ENCODE measurements around the gene GDF7. TPM values are rescaled to one million over a fixed set of nuclear protein-coding genes. Genes with fewer than 3 reads are reported as not detected.
"Not testable (repeated sequence)": the region's sequence is repeated elsewhere in the genome, so short reads cannot be mapped to it uniquely, and the experiment has no call there.

The GDF7 gene
- total RNA-seq, 1 donor from 2014 or later: 0.04 TPM

DNA sequence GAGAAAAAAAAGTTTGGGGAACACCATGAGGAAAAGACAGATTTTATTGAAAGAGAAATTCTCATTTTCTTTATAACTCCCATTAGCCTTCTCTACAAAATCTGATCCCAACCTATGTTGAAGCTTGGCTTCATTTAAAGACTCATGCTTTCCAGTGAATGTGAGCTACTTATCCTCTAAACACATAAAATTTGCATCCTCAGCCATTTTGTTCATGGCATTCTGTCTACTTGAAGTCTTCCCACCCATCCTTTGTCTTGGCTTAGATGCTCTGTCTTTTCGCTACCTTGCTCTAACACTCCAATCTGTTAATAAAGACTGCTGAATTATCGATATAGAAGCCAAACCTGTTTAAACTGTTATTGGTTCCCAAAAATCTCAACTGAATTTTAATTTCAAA, 39.3 kb downstream of the GDF7 start:
- Histone ChIP-seq H3K4me3 (ENCODE audit: low read depth, low read length) (no peak overlapping the region), H3K36me3 (ENCODE audit: control insufficient read depth, insufficient read depth, low read length) (no peaks in the 10 kb centered on the region), H3K27me3 (ENCODE audit: control insufficient read depth, insufficient read depth, low read length) (no peaks in the 10 kb centered on the region)
- no peak for DNase-seq (ENCODE audit: low read depth)
- TF ChIP-seq, protein P1, sequence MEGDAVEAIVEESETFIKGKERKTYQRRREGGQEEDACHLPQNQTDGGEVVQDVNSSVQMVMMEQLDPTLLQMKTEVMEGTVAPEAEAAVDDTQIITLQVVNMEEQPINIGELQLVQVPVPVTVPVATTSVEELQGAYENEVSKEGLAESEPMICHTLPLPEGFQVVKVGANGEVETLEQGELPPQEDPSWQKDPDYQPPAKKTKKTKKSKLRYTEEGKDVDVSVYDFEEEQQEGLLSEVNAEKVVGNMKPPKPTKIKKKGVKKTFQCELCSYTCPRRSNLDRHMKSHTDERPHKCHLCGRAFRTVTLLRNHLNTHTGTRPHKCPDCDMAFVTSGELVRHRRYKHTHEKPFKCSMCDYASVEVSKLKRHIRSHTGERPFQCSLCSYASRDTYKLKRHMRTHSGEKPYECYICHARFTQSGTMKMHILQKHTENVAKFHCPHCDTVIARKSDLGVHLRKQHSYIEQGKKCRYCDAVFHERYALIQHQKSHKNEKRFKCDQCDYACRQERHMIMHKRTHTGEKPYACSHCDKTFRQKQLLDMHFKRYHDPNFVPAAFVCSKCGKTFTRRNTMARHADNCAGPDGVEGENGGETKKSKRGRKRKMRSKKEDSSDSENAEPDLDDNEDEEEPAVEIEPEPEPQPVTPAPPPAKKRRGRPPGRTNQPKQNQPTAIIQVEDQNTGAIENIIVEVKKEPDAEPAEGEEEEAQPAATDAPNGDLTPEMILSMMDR (IDR thresholded peaks at IDR 0.05; ENCODE audit: insufficient read depth, low read length, poor library complexity, severe bottlenecking): no peak

DNA sequence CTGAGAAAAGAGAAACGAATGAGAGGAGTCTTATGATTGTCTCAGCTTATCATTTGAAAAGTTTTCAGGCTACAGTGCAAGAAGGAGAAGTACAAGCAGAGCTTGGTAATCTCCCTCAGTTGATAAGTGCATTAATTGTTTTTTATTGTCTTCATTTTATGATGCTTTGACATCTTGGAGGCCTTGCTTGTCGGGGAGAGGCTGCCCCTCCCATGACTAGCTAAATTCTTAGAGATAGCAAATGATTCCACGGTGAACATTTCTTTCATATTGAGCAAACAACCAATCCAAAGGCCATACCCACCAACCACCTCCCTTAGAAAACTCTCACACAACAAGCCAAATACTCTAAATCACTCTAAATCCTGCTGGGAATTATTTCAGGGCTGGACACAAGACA, 39.8 kb downstream of the GDF7 start:
- TF ChIP-seq, protein P1 (IDR thresholded peaks at IDR 0.05; ENCODE audit: insufficient read depth, low read length, poor library complexity, severe bottlenecking): no peak
- DNase-seq (ENCODE audit: low read depth): no peak
- Histone ChIP-seq H3K27me3 (ENCODE audit: control insufficient read depth, insufficient read depth, low read length) (no peaks in the 10 kb centered on the region), H3K4me3 (ENCODE audit: low read depth, low read length) (no peak overlapping the region), H3K36me3 (ENCODE audit: control insufficient read depth, insufficient read depth, low read length) (no peaks in the 10 kb centered on the region)

GRCh38 chr2:20707601-20708000, 40.7 kb downstream of the GDF7 start:
- Histone ChIP-seq H3K4me3 (ENCODE audit: low read depth, low read length) (no peak overlapping the region), H3K27me3 (ENCODE audit: control insufficient read depth, insufficient read depth, low read length) (no peaks in the 10 kb centered on the region), H3K36me3 (ENCODE audit: control insufficient read depth, insufficient read depth, low read length) (no peaks in the 10 kb centered on the region)
- TF ChIP-seq, protein P1 (IDR thresholded peaks at IDR 0.05; ENCODE audit: insufficient read depth, low read length, poor library complexity, severe bottlenecking): no peak
- no peak for DNase-seq (ENCODE audit: low read depth)

- H3K36me3 ChIP-seq (ENCODE audit: control insufficient read depth, insufficient read depth, low read length); H3K27me3 ChIP-seq (ENCODE audit: control insufficient read depth, insufficient read depth, low read length); H3K4me3 ChIP-seq (ENCODE audit: low read depth, low read length); DNase-seq (ENCODE audit: low read depth): not testable (repeated sequence)
These were observed 44.7 kb downstream of the GDF7 start for GRCh38 chr2:20711641-20712040.

DNA sequence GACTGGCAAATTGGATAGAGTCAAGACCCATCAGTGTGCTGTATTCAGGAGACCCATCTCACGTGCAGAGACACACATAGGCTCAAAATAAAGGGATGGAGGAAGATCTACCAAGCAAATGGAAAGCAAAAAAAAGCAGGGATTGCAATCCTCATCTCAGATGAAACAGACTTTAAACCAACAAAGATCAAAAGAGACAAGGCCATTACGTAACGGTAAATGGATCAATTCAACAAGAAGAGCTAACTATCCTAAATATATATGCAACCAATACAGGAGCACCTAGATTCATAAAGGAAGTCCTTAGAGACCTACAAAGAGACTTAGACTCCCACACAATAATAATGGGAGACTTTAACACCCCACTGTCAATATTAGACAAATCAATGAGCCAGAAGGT, 46.6 kb downstream of the GDF7 start:
- H3K4me3 ChIP-seq (ENCODE audit: low read depth, low read length); DNase-seq (ENCODE audit: low read depth); H3K36me3 ChIP-seq (ENCODE audit: control insufficient read depth, insufficient read depth, low read length); H3K27me3 ChIP-seq (ENCODE audit: control insufficient read depth, insufficient read depth, low read length): not testable (repeated sequence)

- H3K4me3 ChIP-seq (ENCODE audit: low read depth, low read length); H3K27me3 ChIP-seq (ENCODE audit: control insufficient read depth, insufficient read depth, low read length); H3K36me3 ChIP-seq (ENCODE audit: control insufficient read depth, insufficient read depth, low read length); DNase-seq (ENCODE audit: low read depth): not testable (repeated sequence)
These were observed 47.5 kb downstream of the GDF7 start for GRCh38 chr2:20714412-20714811.

- H3K4me3 ChIP-seq (ENCODE audit: low read depth, low read length); DNase-seq (ENCODE audit: low read depth); H3K27me3 ChIP-seq (ENCODE audit: control insufficient read depth, insufficient read depth, low read length); H3K36me3 ChIP-seq (ENCODE audit: control insufficient read depth, insufficient read depth, low read length): not testable (repeated sequence)
These were observed 49.2 kb downstream of the GDF7 start for GRCh38 chr2:20716164-20716563.

DNA sequence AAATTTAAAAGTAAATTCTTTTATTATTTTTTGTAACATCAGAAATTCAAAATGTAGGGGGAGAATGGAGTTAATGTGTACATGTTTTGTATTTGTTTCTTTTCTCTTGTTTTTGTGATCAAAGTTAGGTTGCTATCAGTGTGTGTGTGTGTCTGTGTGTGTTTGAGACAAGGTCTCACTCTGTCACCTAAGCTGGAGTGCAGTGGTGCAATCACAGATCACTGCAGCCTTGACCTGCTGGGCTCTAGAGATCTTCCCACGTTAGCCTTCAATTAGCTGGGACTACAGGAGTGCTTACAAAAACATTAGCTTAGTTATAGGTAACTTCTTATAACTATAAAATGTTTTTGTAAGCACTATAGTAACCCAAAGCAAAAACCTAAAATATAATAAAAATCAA, 50.7 kb downstream of the GDF7 start:
- Histone ChIP-seq H3K4me3 (ENCODE audit: low read depth, low read length) (no peak overlapping the region), H3K36me3 (ENCODE audit: control insufficient read depth, insufficient read depth, low read length) (no peaks in the 10 kb centered on the region), H3K27me3 (ENCODE audit: control insufficient read depth, insufficient read depth, low read length) (no peaks in the 10 kb centered on the region)
- no peak for DNase-seq (ENCODE audit: low read depth)
- TF ChIP-seq, protein P1 (IDR thresholded peaks at IDR 0.05; ENCODE audit: insufficient read depth, low read length, poor library complexity, severe bottlenecking): no peak
